Esophagus muscularis mucosa (tissue), 4 donors: ENCODE results near the gene KISS1. TPM values are rescaled to one million over a fixed set of nuclear protein-coding genes. Genes with fewer than 3 reads are reported as not detected.

ENCODE experiments used
- DNase-seq: peaks from one replicate; pipeline ENCODE4 v3.0.0-alpha.2; 2017; ENCODE audit errors: extremely low spot score
- H3K27ac ChIP-seq, 4 donors: fragments of 200-600 bp; sonication (generic); replicated peaks in 1 of 4; 1 replicate in 3 of 4; 2 replicates in 1 of 4; pipeline ENCODE4 v1.5.1; 2016 to 2019; ENCODE audit warnings: mild to moderate bottlenecking in 1 of 4
- H3K27me3 ChIP-seq, 4 donors: fragments of 200-600 bp; sonication (generic); one replicate each; pipeline versions ENCODE4 v1.5.1 to v1.6.0; 2016 to 2019
- H3K36me3 ChIP-seq, 4 donors: fragments of 200-600 bp; sonication (generic); one replicate each; pipeline ENCODE4 v1.5.1; 2016 to 2019
- H3K4me1 ChIP-seq, 4 donors: fragments of 200-600 bp; sonication (generic); one replicate each; pipeline ENCODE4 v1.5.1; 2016 to 2019
- H3K4me3 ChIP-seq, 4 donors: fragments of 200-600 bp; sonication (generic); 1 replicate in 2 of 4; 2 replicates in 2 of 4; pipeline ENCODE4 v1.5.1; 2016 to 2019; ENCODE audit warnings: mild to moderate bottlenecking in 4 of 4, moderate library complexity in 1 of 4
- H3K9me3 ChIP-seq, 4 donors: fragments of 200-600 bp; sonication (generic); 1 replicate in 3 of 4; 2 replicates in 1 of 4; pipeline ENCODE4 v1.5.1; 2016 to 2019
- EP300 ChIP-seq: sonication (generic); formaldehyde crosslinking; IDR thresholded peaks from one replicate; pipeline ENCODE4 v1.6.1; 2017; ENCODE audit warnings: antibody characterized with exemption
- POLR2A ChIP-seq: fragments of 450-650 bp; IDR thresholded peaks from one replicate; pipeline ENCODE4 v1.6.1; 2017; ENCODE audit warnings: antibody characterized with exemption, moderate library complexity, mild to moderate bottlenecking, low read depth
- POLR2AphosphoS5 ChIP-seq, 2 donors: sonication (generic); formaldehyde crosslinking; IDR thresholded peaks; one replicate each; pipeline ENCODE4 v1.6.1; 2017; ENCODE audit warnings: antibody characterized with exemption in 2 of 2
- WGBS: methylation state at CpG from one replicate; pipeline ENCODE4 v1.1.5; 2018; 5-methylcytosine and 5-hydroxymethylcytosine counted together
- intact Hi-C: fragments of 100-400 bp; cut with DNase I; formaldehyde crosslinking; loops from one replicate; pipeline ENCODE4 v1.15.1; 2023
- total RNA-seq, 4 donors: library from RNA; depleted of rRNA; stranded (reverse); fragments of >200 nt; gene quantifications; one replicate each; pipeline versions ENCODE4 v1.1.0 to v1.2.1, GENCODE V29; 2016
- TF ChIP-seq, protein P1 (sequence below), 3 experiments: fragments of 200-600 bp in 2 of 3; fragments of 450-650 bp in 1 of 3; sonication (generic) in 2 of 3; IDR thresholded peaks; one replicate each; pipeline ENCODE4 v1.5.1; 2017 to 2019; ENCODE audit warnings: antibody characterized with exemption in 3 of 3, mild to moderate bottlenecking in 2 of 3, moderate library complexity in 1 of 3

KISS1 gene
- total RNA-seq, 4 donors from 2014 or later, result not detected

DNA sequence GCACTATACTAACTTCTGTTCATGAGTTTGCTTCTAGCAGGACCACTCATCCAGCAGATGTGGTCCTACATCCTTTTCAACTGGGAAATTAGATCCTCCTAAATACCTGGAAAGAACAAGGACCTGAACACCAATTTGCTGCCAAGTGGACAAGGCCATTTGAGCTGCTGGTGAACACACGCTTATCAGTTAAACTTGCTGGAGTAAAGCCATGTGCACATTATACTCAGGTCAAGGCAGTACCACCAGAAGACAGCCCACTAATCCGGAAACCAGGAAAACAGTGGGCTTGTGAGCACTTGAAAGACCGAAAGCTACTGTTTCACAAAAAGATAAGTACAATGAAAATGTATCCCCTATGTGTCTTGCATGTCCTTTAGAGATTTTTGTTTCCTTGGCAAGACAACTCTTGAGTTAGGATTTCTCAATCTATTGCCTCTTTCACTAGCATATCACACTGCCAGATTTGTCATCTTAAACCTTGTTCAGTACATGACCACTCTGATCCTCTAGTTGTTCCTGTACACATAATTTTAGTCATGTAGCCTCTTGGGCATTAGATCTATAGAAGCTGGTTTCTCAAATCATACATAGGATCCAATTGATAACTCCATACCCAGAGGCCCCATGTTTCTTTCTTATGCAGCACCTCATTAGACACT lies 25.7 kb downstream of the KISS1 start:
- H3K4me1 ChIP-seq, result no peaks in the 10 kb centered on the region
- no peaks in the 10 kb centered on the region for H3K36me3 ChIP-seq
- 80% methylated on average over 3 of the region's 3 CpGs for WGBS
- H3K27me3 ChIP-seq, result peaks cover 0 to 38% (median 0%) of the 10 kb centered on the region in 4 donors
- no peak overlapping the region for H3K27ac ChIP-seq
- TF ChIP-seq POLR2A (no peak), EP300 (no peak)
- TF ChIP-seq, protein P1, sequence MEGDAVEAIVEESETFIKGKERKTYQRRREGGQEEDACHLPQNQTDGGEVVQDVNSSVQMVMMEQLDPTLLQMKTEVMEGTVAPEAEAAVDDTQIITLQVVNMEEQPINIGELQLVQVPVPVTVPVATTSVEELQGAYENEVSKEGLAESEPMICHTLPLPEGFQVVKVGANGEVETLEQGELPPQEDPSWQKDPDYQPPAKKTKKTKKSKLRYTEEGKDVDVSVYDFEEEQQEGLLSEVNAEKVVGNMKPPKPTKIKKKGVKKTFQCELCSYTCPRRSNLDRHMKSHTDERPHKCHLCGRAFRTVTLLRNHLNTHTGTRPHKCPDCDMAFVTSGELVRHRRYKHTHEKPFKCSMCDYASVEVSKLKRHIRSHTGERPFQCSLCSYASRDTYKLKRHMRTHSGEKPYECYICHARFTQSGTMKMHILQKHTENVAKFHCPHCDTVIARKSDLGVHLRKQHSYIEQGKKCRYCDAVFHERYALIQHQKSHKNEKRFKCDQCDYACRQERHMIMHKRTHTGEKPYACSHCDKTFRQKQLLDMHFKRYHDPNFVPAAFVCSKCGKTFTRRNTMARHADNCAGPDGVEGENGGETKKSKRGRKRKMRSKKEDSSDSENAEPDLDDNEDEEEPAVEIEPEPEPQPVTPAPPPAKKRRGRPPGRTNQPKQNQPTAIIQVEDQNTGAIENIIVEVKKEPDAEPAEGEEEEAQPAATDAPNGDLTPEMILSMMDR (IDR thresholded peaks at IDR 0.05), result no peak
- H3K9me3 ChIP-seq, result peaks cover 0 to 19% (median 13%) of the 10 kb centered on the region in 4 donors
- no peak for DNase-seq
- intact Hi-C loops, result no loop called here
- no peak overlapping the region for H3K4me3 ChIP-seq

GRCh38 chr1:204169858-204170257 lies 26.4 kb downstream of the KISS1 start:
- intact Hi-C loops, result no loop called here
- no peak overlapping the region for H3K27ac ChIP-seq
- H3K9me3 ChIP-seq, result peaks cover 0 to 19% (median 13%) of the 10 kb centered on the region in 4 donors
- TF ChIP-seq POLR2AphosphoS5 (IDR thresholded peaks at IDR 0.05) (no peak), EP300 (no peak), POLR2A (no peak)
- TF ChIP-seq, protein P1 (IDR thresholded peaks at IDR 0.05), result no peak
- WGBS, result 94% methylated on average over 4 of the region's 4 CpGs
- H3K36me3 ChIP-seq, result no peaks in the 10 kb centered on the region
- H3K27me3 ChIP-seq, result peaks cover 0 to 32% (median 0%) of the 10 kb centered on the region in 4 donors
- H3K4me1 ChIP-seq, result no peaks in the 10 kb centered on the region
- no peak for DNase-seq
- no peak overlapping the region for H3K4me3 ChIP-seq

- no peak for DNase-seq
- intact Hi-C loops, result no loop called here
- Histone ChIP-seq H3K4me1 (peaks cover 0 to 2% (median 0%) of the 10 kb centered on the region in 4 donors), H3K36me3 (no peaks in the 10 kb centered on the region), H3K27ac (no peak overlapping the region), H3K4me3 (no peak overlapping the region), H3K27me3 (peaks cover 0 to 21% (median 0%) of the 10 kb centered on the region in 4 donors), H3K9me3 (peaks cover 0 to 19% (median 13%) of the 10 kb centered on the region in 4 donors)
- 90% methylated on average over 5 of the region's 5 CpGs for WGBS
- TF ChIP-seq EP300 (no peak), POLR2A (no peak), POLR2AphosphoS5 (IDR thresholded peaks at IDR 0.05) (no peak)
- TF ChIP-seq, protein P1 (IDR thresholded peaks at IDR 0.05), result no peak
Observed at GRCh38 chr1:204167730-204168129, 28.6 kb downstream of the KISS1 start.

GRCh38 chr1:204166219-204166618 lies 30.1 kb downstream of the KISS1 start, which contains the start of gene REN:
REN (minus strand) TSS chr1:204166337; CDS start chr1:204166293, 44 bp downstream.
- no peak for DNase-seq
- Histone ChIP-seq H3K27ac (no peak within 1 kb of the TSS), H3K9me3 (peaks cover 0 to 19% (median 13%) of the 10 kb centered on the region in 4 donors), H3K27me3 (peaks cover 0 to 32% (median 0%) of the 10 kb centered on the region in 4 donors), H3K36me3 (no peaks in the 10 kb centered on the region), H3K4me1 (peaks cover 0 to 3% (median 1%) of the 10 kb centered on the region in 4 donors), H3K4me3 (no peak within 1 kb of the TSS)
- intact Hi-C loops, result no loop called here
- TF ChIP-seq POLR2A, result no peak
- TF ChIP-seq EP300, result no peak
- TF ChIP-seq, protein P1 (IDR thresholded peaks at IDR 0.05), result no peak
- TF ChIP-seq POLR2AphosphoS5 (IDR thresholded peaks at IDR 0.05), result no peak
- WGBS, result 69% methylated on average over 5 of the region's 5 CpGs
